HG03469 (cell line): ENCODE measurements around the gene CADPS2.
"Not testable (repeated sequence)": the region's sequence is repeated elsewhere in the genome, so short reads cannot be mapped to it uniquely, and the experiment has no call there.

Source experiments
- ATAC-seq: cut with Tn5 transposase; IDR thresholded peaks from one replicate; pipeline ENCODE4 v1.9.1; 2021; ENCODE audit warnings: mild to moderate bottlenecking, moderate library complexity, moderate number of reproducible peaks; ENCODE audit not compliant: unreplicated experiment

CADPS2 gene

GRCh38 chr7:122302761-122303530 is 583.3 kb downstream of the CADPS2 start:
- no peak for ATAC-seq

- no peak for ATAC-seq
These were observed 584.2 kb downstream of the CADPS2 start for GRCh38 chr7:122301858-122302760.

DNA sequence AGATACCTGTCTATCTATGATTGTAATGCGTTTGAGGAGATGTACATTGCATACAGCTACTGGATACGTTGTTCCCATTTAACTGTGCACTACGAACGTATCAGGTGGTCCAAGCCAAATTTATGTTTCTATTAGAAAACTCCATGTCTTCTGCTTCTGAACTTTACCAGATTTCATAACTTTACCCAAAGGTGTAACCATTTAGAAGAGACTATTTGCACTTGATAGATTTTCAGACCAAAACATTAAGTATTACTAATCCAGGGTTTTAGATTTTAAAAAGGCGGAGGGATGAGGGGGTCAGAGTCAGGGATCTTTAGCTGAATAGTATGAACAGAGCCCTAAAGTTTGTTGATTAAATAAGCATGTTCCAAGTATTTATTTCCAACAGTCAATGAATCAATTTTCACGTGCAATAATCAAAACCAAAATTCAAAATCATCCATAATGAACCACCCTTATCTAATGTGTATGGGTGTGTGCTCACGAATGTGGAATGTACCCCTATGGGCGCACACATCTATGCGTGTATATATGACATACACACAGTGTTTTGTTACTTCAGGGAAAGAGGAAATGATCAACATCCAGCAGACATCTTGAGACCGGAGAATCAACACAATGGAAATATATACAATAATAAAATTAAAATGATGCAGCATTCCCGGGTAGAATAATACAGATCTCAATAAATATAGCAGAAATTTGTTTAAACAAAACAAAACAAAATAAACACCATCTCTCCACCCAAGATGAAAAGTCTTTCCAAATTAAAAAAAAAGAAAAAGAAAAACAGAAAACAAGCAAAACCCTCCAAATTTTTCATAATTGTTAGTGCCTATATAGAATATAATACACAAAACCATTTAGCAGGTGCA is 585.1 kb downstream of the CADPS2 start:
- no peak for ATAC-seq

GRCh38 chr7:122300211-122300932 is 585.9 kb downstream of the CADPS2 start:
- no peak for ATAC-seq

DNA sequence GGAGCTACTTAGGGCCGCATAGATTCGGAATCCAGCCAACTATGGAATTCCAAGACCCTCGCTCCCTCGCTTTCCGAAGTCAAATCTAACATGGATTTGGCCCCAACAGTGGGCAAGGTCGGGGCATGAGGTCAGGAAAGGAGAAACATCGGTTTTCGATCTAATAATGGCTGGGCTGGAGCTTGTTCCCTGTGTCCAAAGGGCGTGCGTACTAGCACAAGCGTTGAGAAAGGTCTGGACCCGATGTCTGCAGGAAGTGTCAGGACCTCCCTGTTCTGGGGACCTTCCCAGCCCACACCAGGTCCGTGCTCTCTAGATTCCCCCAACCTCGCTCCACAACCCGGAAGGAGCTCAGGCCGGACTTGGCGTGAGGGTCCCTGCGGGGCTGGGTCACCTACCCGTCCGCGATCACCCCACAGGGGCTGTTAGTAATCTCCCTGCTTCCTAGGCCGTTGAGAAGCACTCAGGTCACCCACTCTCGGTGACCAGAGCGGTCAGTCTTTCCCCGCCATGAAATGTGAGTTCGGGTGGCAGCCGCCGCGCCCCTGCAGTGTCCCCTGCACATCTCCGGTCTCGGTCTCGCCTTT is 586.5 kb downstream of the CADPS2 start:
- ATAC-seq = no peak

DNA sequence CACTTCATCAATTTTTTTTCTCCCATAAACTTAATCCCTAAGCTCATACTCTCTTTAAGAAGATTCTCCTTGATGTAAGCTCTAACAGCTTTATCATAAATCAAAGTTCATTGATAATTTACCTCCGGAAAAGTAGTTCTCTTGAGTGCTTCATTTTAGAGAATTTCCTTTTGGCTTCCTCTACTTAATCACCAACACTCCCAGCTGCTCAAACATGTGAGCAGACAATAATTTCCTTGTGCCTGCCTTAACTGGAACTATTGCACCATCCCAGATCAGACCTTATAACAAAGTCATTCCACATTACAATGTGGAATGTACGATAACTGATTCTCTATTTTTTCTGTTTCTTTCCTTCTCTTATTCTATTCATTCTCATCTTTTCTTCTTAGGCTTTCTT is 587.6 kb downstream of the CADPS2 start:
- ATAC-seq = no peak

DNA sequence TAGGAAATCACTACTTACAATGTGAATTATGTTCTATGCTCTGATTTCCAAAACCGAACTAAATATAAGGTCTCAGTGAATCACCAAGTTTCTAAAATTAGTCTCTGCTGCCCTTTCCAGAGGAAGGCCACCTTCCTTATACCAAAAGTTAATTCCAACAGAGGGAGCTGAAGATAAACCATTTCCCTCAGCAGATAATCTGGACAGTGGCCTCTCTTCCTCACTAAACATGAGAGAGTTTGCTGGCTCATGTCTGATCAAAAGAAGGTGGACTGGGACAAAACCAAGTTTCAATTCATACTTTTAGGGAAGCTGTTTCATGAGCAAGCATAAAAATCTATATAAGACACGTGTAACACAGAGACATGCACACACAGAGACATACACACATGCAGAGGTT is 588.1 kb downstream of the CADPS2 start:
- ATAC-seq = no peak

DNA sequence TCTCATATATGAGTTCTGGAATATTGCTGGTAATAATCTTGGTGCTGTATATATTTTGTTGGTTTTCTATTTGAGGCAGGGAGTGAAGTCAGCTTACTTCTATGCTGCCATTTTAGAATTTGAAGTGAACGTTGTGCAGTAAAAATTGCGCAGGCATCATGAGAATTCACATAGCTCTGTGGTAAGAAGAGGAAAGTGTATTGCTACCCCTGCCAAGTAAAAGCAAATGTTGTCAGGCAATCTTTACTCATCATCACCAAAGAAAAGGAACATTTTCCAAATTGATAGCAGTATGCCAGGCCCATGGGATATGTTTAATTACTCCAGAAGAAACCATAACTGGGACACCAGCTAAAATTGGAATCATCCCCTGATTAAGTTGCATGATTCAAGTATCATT is 595.1 kb downstream of the CADPS2 start:
- ATAC-seq = no peak

DNA sequence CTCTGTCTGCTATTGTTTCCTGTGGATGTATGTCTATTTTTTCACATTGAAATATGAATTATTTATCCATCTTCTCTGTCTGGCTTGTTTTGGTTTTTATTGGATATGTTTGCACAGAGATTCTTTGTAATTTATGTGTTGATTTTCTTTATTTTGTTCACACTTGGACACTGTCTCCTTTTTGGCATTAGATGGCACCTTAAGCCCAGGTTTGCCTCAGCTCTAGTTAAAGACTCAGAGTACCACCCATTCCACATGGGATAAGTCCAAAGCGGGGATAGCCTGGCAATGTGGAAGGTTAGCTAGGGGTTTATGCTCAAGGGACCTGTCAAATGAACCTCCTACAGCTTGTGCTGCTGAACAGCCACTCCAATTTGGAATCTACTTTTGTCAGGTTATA is 595.8 kb downstream of the CADPS2 start:
- ATAC-seq = no peak

- no peak for ATAC-seq
These were observed 596.8 kb downstream of the CADPS2 start for GRCh38 chr7:122289426-122289825.

DNA sequence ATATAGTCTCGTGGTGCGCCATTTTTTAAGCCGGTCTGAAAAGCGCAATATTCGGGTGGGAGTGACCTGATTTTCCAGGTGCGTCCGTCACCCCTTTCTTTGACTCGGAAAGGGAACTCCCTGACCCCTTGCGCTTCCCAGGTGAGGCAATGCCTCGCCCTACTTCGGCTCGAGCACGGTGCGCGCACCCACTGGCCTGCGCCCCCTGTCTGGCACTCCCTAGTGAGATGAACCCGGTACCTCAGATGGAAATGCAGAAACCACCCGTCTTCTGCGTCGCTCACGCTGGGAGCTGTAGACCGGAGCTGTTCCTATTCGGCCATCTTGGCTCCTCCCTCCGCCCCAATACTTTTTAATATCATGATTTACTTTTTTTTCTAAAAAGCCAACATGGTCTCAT is 601.7 kb downstream of the CADPS2 start:
- not testable (repeated sequence) for ATAC-seq

GRCh38 chr7:122273117-122273516 is 613.1 kb downstream of the CADPS2 start:
- ATAC-seq = no peak

- ATAC-seq = no peak
These were observed 617.0 kb downstream of the CADPS2 start for GRCh38 chr7:122269241-122269640.
